ENCODE data around the gene PTPN3.

Gene PTPN3

DNA sequence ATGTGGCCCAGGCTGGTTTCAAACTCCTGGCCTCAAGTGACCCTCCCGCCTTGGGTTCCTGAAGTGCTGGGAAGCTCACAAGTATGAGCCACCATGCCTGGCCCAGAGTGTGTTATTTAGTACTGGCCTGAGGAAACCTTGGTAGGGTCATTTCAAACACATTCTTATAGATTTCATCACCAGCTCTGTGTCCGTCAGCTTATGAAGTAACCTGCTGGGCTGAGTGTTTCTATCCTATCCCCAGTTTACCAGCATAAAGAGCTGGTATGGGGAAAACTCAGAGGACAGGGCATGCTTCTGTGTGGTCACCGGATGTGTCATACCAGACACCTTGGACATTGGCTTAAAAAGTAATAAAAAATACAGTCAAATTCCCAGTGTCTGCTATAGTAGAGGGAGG lies 45.3 kb downstream of the PTPN3 start:
- DNase-seq: no peak

- DNase-seq: no peak
Observed at GRCh38 chr9:109451311-109452025, 46.6 kb downstream of the PTPN3 start.

- no peak for DNase-seq
Observed at GRCh38 chr9:109450346-109450745, 47.8 kb downstream of the PTPN3 start.

DNA sequence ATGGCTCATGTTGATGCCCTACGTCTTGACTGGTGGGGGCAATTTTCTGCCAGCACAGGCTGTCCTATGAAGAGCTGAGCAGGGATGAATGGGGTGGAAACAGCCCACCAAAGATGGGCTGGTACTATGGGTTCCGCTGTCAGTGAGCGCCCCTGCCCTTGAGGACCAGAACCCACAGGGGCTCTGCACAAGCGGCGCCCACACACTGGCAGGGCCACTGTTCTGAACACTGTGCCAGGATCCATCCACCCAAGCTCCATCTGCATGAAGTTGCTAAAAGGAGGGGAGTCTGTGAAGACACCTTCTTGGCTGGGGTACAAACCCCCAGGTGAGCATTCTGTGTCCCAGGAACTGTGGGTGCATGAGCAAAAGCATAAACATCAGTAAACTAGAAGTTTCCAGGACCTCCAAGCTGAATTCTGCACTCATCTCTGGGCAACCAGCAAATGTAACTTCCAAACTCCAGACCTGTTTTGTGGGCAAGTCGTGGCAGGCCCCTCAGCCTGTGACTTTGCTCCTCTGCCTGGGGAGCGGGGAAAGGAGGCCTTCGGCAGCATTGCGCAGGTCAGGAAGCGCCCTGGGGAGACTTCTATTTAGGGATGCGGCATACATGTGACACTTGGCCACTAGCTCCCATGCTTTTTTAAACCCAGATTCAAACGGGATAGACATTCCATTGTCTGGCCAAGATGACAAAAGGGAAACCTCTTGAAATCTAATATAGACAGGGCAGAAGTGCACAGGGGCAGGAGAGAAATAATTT lies 48.9 kb downstream of the PTPN3 start:
- DNase-seq: no peak

DNA sequence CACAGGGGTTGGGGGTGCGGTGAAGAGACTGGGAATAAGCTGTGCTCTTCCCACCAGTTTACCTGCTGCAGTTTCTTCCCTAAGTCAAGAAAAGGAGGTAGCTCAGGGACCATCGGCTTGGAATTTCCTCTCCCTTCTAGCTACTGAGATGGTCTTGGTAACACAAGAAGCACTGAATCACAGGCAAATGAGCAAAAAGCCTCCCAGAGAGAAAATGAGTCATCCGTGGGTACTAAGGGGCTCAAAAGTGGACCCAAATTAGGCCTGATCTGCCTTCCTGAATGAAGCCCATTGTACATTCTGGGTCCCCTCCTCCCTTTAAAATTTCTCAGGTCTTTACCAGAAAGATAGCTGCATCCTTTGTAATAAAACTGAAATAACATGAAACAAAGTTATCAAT lies 49.9 kb downstream of the PTPN3 start:
- no peak for DNase-seq

DNA sequence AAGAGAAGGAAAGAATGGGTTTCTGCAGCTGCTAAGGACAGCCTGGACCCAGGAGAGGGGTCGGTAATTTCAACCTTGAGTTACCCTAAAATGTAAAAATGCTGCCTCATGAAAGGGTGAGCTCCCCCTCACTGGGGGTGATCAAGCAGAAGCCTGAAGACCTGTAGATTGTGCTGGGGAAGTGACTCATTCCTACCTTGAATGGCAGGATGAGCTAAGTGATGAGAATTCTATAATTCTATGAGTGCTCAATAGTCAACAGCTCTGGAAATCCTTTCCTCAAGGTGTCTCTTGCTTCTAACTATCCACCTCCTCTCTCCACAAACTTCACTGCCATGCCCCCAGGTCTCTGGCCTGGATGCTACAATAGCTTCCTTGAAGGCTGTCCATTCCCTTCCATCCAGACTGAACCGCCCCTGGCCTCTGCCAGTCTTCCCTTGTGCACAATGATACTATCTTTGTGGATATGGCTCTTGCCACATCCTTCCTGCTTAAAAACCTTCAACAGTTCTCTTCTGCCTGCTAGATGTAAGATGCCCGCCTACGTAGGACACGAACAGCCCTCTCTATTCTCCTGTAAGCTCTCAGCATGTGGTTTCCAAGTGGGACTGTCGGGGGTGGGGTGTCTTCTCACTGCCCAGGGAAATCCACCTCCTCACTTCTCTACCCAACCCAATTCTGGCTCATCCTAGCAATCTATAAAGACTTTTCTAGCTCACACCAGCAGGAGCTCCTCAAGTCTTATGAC lies 50.6 kb downstream of the PTPN3 start:
- DNase-seq: no peak

GRCh38 chr9:109444771-109445320 lies 53.3 kb downstream of the PTPN3 start:
- DNase-seq: no peak

GRCh38 chr9:109442716-109443115 lies 55.4 kb downstream of the PTPN3 start:
- no peak for DNase-seq

- DNase-seq: no peak
Observed at GRCh38 chr9:109441296-109441695, 56.8 kb downstream of the PTPN3 start.

GRCh38 chr9:109440797-109441287 lies 57.3 kb downstream of the PTPN3 start:
- no peak for DNase-seq

DNA sequence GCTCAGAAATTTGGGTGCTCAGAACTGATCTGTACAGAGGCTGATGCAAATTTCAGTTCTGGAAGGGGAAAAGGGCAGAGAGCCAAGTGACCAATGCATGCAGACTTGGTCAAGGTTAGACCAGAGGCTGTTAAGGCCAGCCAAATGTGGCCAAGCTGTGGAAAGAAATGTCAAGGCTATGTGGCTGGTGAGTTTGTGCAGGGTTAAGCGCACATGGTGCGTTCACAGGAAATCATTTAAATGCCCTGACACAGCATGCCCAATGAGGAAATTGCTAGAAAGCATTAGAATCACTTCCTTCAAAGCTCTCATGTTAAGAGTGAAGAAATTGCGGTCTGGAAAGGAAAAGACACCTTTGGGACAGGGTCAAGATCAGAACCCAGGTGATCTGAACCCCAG lies 58.0 kb downstream of the PTPN3 start:
- DNase-seq: no peak

DNA sequence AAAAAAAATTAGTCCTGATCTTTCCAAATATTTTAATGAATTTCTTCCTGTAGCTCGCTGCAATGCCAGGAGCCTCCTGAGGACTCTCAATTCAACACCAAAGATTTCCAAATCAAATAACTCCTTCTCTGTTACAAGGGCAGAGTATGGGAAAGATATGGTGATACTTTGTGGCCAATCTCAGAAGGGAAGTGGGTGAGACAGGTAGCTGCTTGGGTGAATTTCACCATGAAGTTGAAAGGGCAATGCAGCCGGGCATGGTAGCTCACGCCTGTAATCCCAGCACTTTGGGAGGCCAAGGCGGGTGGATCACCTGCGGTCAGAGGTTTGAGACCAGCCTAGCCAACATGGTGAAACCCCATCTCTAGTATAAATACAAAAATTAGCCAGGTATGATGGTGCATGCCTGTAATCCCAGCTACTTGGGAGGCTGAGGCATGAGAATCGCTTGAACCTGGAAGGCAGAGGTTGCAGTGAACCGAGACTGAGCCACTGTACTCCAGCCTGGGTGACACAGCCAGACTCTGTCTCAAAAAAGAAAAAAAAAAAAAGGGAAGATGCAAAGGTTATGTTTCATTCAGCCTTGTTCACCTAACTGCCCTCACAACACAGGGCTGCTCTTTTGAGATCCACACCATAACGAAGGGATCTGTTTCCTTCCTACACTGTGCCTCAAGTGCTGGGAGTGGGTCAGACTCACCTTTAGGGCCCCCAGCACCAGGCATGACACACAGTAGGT lies 58.6 kb downstream of the PTPN3 start:
- DNase-seq: no peak

DNA sequence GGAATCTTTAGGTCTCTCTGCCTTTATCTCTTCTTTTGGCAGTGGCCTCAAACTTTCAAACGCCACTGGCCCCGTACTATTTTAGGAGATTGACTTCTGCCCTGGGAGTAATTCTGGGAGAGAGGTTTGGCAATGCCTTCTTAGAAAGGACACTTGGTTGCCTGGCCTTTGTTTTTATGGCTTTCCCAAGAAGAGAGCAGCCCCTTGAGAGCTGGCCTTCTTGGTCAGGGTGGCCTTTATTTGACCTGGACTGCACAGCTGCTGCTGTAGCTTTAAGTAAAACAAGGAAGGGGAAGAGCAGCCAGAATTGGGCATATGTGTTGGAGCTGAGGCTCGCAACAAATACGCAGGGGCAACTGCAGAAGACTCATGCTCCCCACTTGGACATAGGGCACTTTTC lies 60.8 kb downstream of the PTPN3 start:
- DNase-seq: no peak

- no peak for DNase-seq
Observed at GRCh38 chr9:109436071-109436470, 62.0 kb downstream of the PTPN3 start.

DNA sequence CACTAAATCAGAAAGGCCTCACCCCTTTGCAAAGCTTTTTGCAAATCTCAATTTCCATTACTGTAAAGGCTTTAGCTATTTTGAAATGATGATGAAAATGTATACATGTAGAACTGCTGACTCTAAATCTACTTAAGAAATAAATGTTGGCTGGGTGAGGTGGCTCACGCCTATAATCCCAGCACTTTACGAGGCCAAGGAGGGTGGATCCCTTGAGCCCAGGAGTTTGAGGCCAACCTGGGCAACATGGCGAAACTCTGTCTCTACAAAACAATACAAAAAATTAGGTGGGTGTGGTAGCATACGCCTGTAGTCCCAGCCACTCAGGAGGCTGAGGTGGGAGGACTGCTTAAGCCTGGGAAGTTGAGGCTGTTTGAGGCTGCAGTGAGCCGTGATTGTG lies 64.6 kb downstream of the PTPN3 start:
- DNase-seq: no peak

DNA sequence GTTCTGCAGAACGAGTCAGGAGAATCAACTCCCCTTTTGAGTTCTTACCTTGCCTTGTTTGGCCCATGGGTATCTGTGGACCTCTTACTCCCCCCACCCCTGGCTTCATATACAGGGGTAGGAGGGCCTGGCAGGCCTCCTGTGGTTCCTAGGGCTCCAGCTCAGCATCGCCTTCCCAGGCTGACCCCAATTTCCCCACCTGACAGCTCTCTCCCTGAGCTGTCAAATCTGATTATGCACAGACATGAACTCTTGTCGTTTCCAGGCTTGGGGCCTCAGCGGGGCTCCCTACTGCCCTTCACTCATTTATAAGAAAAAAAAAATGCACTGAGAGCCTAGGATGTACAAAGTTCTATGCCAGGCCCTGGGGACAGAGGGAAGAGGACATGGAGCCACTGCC lies 67.9 kb downstream of the PTPN3 start:
- DNase-seq: no peak

DNA sequence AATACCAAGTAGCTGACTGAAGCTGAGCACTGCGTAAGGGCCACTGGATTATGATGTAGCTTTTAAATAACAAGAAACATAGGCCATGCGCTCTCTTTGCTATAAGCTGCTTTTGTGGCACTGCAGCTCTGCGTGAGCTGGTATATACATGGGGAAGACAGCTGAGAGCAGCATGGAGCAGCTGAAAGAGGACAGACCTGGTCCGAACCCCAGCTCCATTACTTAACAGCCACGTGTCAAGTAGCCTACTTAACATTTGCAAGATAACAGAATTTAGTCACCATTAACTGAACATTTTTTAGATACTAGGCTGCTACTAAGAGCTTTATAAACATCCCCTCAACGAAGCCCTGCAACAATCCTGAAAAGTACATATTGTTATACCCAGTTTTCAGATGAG lies 69.3 kb downstream of the PTPN3 start:
- no peak for DNase-seq

GRCh38 chr9:109427886-109428285 lies 70.2 kb downstream of the PTPN3 start:
- DNase-seq: no peak

DNA sequence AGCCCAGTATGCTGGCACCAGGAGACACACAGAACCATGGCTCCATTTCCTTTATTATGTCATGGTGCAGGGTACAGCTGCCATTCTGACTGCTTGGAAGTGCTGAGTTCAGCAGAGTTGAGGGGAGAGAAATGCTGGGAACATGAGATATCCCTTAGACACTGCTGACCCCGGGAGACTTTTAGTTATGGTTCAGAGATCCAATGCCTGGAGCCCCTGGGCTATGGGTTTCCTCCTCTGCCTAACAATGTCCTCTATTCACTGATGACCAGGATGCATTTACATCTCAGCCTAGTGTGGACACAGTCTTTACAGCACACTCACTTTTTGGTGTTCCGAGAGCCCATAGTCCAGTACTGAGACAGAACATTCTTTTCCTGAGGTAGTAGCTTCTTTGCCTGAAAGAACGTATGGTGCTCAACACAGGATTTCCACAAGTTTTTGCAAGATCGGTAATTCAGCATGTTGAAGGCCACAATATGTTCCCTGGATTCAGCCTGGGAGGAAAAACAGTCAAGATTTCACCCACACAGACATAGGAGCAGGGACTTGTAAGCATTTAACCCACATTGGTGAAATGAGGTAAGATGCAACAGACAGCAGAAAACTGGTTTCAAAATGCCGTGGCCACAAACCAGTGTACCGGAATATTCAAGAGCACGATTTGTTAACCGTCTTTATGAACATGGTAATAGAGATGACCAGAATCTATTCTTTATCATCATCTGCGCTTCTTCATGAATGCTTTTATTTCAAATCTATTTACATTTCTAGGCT lies 71.3 kb downstream of the PTPN3 start:
- no peak for DNase-seq

GRCh38 chr9:109424618-109425017 lies 73.5 kb downstream of the PTPN3 start:
- no peak for DNase-seq

DNA sequence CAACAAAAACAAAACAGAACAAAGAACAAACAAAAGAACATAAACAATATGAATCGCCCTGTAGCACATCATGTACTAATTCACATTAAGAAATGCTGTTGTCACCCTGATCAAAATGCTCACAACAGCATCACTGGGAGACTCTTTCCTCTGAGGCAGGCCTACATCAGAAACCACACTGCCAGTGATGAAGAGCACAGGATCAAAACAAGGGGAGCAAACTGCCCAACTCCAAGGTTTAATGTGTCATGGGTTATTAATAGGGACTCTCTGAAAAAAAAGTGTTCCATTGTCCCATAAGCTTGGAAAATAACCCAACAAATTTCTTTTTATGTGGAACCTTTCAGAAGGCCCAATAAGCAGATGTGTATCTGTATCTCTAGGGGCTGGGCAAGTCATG lies 74.2 kb downstream of the PTPN3 start:
- no peak for DNase-seq

GRCh38 chr9:109422641-109423040 lies 75.5 kb downstream of the PTPN3 start:
- no peak for DNase-seq
